Measurements from ENCODE around the gene ACTRT3. TPM values are rescaled to one million over a fixed set of nuclear protein-coding genes. Genes with fewer than 3 reads are reported as not detected.

The ACTRT3 gene
- total RNA-seq, 2 donors from 2014 or later, result 0.26 to 0.46 TPM

DNA sequence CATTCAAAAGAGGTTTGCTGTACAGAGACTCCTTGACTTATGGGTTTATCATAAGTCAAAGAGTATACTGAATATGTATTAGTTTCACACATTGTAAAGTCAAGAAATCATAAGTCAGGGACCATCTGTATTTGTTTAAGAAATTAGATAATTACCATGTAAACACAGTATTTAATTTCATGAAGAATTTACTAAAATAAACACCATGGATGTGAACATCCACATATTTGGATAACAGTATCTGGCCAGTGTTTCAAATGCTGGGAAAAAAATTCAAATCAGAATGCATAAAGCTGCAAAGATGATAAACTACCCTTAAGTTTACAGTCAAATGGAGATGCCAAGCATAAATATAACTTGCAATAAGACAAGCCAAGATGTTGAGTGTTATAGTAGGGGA, 20.9 kb upstream of the ACTRT3 start:
- peaks cover 0 to 21% of the 10 kb centered on the region in 2 donors for H3K36me3 Mint-ChIP-seq (ENCODE audit: insufficient read depth in 2 of 2)
- ATAC-seq (replicated peaks in 1 of 2) (no peak), DNase-seq (no peak)
- no peak overlapping the region for H3K4me3 Mint-ChIP-seq
- H3K27me3 Mint-ChIP-seq (ENCODE audit: low read depth), result no peaks in the 10 kb centered on the region
- peaks cover 28% of the 10 kb centered on the region for H3K4me1 Mint-ChIP-seq (ENCODE audit: low read depth)
- no peak overlapping the region for H3K27ac Mint-ChIP-seq
- no peaks in the 10 kb centered on the region for H3K9me3 Mint-ChIP-seq

DNA sequence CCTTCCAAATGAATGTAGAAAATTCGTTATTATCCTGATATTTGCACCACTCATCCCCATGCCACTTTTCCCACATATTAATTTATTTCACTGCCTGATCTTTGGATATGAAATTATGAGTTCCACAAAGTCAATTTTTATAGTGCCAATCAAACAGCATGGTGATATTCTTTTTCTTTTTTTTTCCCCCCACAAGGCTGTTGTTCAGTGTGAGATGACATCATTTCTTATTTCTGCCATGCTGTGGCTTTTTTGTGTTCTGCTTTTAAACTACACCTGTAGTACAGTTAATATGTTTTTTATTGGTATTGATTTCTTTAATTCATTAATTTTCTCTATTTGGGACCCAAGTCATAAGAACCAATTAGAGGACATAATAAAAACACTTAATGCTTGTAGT, 18.4 kb upstream of the ACTRT3 start:
- ATAC-seq (replicated peaks in 1 of 2), result no peak
- DNase-seq, result no peak
- peak overlapping the region; percentile 61 for H3K27ac Mint-ChIP-seq
- no peaks in the 10 kb centered on the region for H3K27me3 Mint-ChIP-seq (ENCODE audit: low read depth)
- peaks cover 28% of the 10 kb centered on the region for H3K4me1 Mint-ChIP-seq (ENCODE audit: low read depth)
- no peaks in the 10 kb centered on the region for H3K9me3 Mint-ChIP-seq
- H3K36me3 Mint-ChIP-seq (ENCODE audit: insufficient read depth in 2 of 2), result peaks cover 0 to 24% of the 10 kb centered on the region in 2 donors
- no peak overlapping the region for H3K4me3 Mint-ChIP-seq

DNA sequence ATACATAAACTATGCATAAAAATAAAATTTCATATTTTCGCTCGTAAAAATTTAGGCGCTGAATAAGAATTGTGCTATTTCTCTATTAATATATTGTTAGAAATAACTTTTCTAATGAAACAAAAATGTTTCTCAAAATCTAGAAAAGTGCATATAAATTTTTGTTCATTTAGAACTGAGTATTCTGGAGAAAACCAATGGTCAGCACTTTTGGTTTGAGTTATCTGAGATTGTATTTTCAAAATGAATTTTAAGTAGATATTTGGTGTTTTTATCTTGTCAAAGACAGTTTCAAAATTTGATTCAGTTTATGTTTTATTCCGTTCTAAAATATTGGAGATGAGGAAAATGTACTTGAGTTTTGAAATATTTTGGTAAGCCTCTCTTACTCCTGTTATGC, 17.8 kb upstream of the ACTRT3 start:
- peaks cover 0 to 28% of the 10 kb centered on the region in 2 donors for H3K36me3 Mint-ChIP-seq (ENCODE audit: insufficient read depth in 2 of 2)
- H3K4me1 Mint-ChIP-seq (ENCODE audit: low read depth), result peaks cover 28% of the 10 kb centered on the region
- H3K27ac Mint-ChIP-seq, result no peak overlapping the region
- no peaks in the 10 kb centered on the region for H3K27me3 Mint-ChIP-seq (ENCODE audit: low read depth)
- no peaks in the 10 kb centered on the region for H3K9me3 Mint-ChIP-seq
- DNase-seq, result no peak
- H3K4me3 Mint-ChIP-seq, result no peak overlapping the region
- no peak for ATAC-seq (replicated peaks in 1 of 2)

DNA sequence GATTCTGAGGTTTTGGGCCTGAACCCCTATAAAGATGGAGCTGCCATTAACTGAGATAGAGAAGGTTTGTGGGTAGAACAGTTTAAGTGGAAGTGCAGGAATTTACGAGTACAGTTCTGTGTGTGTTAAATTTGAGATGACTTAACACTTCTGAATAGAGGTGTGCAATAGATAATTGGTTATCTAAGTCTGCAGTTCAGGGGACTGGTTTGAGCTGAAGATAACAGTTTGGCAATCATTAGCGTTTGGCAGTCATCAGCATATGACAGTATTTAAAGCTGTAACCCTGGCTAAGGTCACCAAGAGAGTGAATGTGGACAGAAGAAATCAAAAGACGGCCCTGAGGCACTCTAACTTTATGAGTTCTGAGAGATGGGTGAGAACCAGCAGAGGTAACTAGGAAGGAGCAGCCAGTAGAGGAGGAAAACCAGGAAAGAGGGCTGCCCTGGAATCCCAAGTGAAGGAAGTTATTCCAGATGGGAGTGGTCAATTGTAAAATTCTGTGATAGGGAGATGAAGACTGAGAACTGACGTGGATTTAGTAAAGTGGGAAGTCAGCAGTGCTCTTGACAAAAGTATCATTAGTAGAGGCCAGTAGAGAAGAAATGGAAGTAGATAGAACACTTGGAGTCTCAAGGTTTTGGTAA, 12.0 kb upstream of the ACTRT3 start:
- Mint-ChIP-seq H3K4me3 (no peak overlapping the region), H3K4me1 (ENCODE audit: low read depth) (peaks cover 55% of the 10 kb centered on the region), H3K27ac (peak overlapping the region; percentile 85), H3K27me3 (ENCODE audit: low read depth) (no peaks in the 10 kb centered on the region), H3K9me3 (no peaks in the 10 kb centered on the region), H3K36me3 (ENCODE audit: insufficient read depth in 2 of 2) (peaks cover 19 to 50% of the 10 kb centered on the region in 2 donors)
- ATAC-seq (replicated peaks in 1 of 2) (no peak), DNase-seq (no peak)

DNA sequence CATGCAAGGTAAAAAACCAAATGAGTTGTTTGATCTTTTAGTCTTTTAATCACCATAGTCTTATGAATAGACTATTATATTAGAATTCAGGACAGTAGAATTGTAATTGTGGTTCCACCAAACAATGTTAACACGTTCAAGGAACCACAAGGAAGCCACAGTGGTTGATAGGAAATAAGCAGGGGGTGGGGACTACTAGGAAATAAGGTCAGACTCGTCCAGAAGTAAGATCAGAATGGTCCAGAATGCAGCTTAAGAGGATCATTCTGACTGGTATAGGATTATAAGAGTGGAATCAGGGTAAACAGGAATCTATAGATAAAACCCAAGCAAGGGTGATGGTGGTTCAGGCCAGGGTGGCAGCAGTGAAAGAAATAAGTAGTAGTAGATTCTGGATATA, 11.4 kb upstream of the ACTRT3 start:
- peaks cover 55% of the 10 kb centered on the region for H3K4me1 Mint-ChIP-seq (ENCODE audit: low read depth)
- peak overlapping the region; percentile 85 for H3K27ac Mint-ChIP-seq
- ATAC-seq (replicated peaks in 1 of 2) (peak in 1 of 2 donors; percentile 52), DNase-seq (no peak)
- peaks cover 19 to 48% of the 10 kb centered on the region in 2 donors for H3K36me3 Mint-ChIP-seq (ENCODE audit: insufficient read depth in 2 of 2)
- H3K4me3 Mint-ChIP-seq, result peak overlapping the region; percentile 20 to 39
- H3K27me3 Mint-ChIP-seq (ENCODE audit: low read depth), result no peaks in the 10 kb centered on the region
- H3K9me3 Mint-ChIP-seq, result no peaks in the 10 kb centered on the region

DNA sequence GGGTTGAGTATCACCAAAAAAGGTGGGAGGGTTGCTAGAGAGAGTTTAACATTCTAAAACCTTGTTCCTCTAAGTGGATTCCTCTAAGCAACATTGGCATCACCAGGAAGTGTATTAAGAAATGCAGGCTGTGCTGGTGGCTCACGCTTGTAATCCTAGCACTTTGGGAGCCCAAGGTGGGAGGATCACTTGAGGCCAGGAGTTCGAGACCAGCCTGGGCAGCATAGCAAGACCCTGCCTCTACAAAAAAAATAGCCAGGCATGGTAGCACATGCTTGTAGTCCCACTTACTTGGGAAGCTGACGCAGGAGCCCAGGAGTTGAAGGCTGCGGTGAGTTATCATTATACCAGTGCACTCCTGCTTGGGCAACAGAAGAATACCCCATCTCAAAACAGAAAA, 8.5 kb upstream of the ACTRT3 start:
- Mint-ChIP-seq H3K4me1 (ENCODE audit: low read depth) (peaks cover 72% of the 10 kb centered on the region), H3K9me3 (no peaks in the 10 kb centered on the region), H3K27me3 (ENCODE audit: low read depth) (no peaks in the 10 kb centered on the region), H3K36me3 (ENCODE audit: insufficient read depth in 2 of 2) (peaks cover 19 to 50% of the 10 kb centered on the region in 2 donors), H3K4me3 (no peak overlapping the region), H3K27ac (no peak overlapping the region)
- ATAC-seq (replicated peaks in 1 of 2) (no peak), DNase-seq (no peak)

DNA sequence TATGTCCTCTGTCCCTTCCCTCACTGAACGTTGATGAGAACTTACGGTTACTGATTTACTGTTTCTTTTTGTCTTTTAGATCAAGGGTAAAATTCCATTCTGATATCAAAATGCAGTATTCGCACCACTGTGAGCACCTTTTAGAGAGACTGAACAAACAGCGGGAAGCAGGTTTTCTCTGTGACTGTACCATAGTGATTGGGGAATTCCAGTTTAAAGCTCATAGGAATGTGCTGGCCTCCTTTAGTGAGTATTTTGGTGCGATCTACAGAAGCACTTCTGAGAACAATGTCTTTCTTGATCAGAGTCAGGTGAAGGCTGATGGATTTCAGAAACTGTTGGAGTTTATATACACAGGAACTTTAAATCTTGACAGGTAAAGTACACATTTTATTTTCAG, 4.8 kb upstream of the ACTRT3 start:
- H3K4me3 Mint-ChIP-seq, result peak overlapping the region; percentile 97 to 98
- peaks cover 54% of the 10 kb centered on the region for H3K4me1 Mint-ChIP-seq (ENCODE audit: low read depth)
- ATAC-seq (replicated peaks in 1 of 2), result no peak
- peak overlapping the region; percentile 100 for H3K27ac Mint-ChIP-seq
- no peak for DNase-seq
- no peaks in the 10 kb centered on the region for H3K9me3 Mint-ChIP-seq
- peaks cover 9 to 29% of the 10 kb centered on the region in 2 donors for H3K36me3 Mint-ChIP-seq (ENCODE audit: insufficient read depth in 2 of 2)
- no peaks in the 10 kb centered on the region for H3K27me3 Mint-ChIP-seq (ENCODE audit: low read depth)

DNA sequence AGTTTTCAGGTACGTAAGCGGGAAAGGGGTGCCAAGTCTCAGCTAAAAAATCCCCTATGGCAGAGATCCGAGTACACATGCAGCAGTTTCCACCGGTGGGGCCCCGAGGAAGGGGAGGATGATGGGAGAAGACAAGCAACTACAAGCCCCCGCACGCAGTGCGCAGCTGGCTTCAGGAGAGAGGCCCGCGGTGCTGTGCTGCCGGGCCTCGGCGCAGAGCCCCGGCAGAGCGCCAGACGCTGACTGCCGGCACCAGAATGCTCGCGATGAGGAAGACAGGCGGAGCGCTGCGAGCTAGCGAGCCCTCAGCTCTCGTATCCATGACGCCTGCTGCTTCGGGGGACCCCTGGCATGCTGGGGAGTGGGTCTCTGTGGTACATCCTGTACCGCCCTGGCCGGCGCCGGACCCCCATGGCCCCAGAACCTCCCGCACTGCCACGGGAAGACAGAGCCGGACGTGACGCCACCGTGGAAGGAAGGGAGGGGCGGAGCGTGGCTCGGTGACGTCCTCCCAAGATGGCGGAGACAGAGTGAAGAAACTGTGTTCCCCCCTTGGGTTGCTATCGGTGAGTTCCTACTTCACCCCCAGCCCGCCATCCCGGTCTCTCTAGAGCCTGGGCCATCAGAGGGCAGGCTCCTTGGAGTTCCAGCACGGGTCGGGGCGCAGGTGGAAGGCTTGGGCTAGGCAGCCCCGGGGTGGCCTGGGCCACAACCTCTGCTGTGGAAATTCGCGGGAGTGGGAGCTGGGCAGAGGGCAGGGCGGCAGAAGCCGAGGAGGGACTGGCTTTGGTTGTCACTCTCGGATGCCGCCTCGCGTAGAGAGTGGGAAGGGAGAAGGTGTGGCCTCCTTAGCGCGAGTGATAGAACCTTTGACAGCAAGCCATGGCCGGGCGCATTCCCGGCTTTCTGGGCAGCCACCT, 3.8 kb upstream of the ACTRT3 start, which contains the start of gene MYNN:
Gene MYNN (plus strand): TSS at position 500 of the 920 bp plus-strand sequence. CDS start 900 bp downstream, outside the sequence.
- peak; percentile 84 to 88 for ATAC-seq (replicated peaks in 1 of 2)
- H3K36me3 Mint-ChIP-seq (ENCODE audit: insufficient read depth in 2 of 2), result peaks cover 6 to 22% of the 10 kb centered on the region in 2 donors
- peaks cover 48% of the 10 kb centered on the region for H3K4me1 Mint-ChIP-seq (ENCODE audit: low read depth)
- no peaks in the 10 kb centered on the region for H3K27me3 Mint-ChIP-seq (ENCODE audit: low read depth)
- H3K27ac Mint-ChIP-seq, result peak within 1 kb of the TSS; percentile 100
- H3K9me3 Mint-ChIP-seq, result no peaks in the 10 kb centered on the region
- peak; percentile 92 to 93 for DNase-seq
- peak within 1 kb of the TSS; percentile 97 to 98 for H3K4me3 Mint-ChIP-seq

DNA sequence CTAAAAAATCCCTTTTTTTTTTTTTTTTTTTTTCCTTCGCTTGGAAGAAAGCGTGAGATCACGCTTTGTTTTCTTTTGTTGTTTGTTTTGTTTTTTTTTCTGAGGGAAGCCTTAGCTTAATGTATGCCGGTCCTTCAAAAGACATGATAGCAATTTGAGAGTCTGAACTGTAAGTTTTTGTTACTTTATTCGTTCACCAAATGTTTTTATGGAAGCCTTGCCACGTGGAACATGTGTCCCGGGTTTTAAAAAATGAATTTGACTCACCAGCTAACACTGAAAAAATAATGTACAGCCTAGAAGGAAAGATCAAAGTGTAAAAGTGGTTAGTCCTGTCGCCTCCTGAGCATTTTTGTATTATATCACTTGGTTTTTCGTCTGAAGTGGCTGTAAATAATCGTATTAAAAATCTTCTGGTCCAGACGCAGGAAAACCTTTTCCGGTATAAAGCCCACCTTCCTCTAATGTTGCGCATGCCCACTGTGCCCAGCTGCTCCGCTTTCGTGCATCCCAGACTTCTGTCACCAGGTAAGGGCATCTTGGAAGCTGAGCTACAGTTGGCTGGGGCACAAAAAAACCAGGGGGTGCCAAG, 3.0 kb upstream of the ACTRT3 start:
- peak overlapping the region; percentile 97 to 98 for H3K4me3 Mint-ChIP-seq
- H3K27ac Mint-ChIP-seq, result peak overlapping the region; percentile 100
- no peaks in the 10 kb centered on the region for H3K27me3 Mint-ChIP-seq (ENCODE audit: low read depth)
- peaks cover 6 to 19% of the 10 kb centered on the region in 2 donors for H3K36me3 Mint-ChIP-seq (ENCODE audit: insufficient read depth in 2 of 2)
- DNase-seq (no peak), ATAC-seq (replicated peaks in 1 of 2) (peak; percentile 33 to 37)
- H3K4me1 Mint-ChIP-seq (ENCODE audit: low read depth), result peaks cover 41% of the 10 kb centered on the region
- H3K9me3 Mint-ChIP-seq, result no peaks in the 10 kb centered on the region

DNA sequence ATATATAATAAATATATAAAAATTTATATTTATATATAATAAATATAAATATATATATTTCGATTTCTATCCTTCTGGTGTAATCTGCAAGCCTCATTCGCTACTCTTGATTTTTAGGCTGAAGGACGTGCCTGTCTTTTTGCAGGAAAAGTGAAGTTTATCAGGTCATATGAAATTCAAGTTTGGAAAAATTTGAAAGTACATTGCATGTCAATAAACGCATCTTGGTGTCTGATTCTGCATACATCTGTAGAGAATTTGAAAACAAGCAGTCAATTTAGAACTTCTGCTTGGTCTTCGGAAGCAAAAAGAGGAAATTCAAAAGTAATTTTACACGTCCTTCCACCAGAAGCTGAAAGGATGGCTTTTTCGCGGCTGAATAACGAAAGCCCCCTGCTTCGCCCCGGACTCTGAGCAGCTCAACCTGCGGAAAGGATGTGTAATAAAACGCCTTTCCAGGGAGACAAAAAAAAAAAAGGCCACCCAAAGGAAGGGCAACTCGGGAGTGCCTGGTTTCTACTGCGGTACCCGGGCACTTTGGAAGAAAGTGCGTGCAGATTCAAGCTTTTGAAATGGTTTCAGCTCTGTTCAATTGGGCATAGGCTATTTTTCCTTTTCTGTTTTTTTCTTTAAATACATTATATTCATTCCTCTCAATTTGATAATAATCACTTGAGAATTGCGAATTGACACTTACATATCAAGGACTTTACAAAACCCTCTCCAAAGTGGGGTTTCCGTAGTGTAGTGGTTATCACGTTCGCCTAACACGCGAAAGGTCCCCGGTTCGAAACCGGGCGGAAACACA, 2.3 kb upstream of the ACTRT3 start:
- no peaks in the 10 kb centered on the region for H3K27me3 Mint-ChIP-seq (ENCODE audit: low read depth)
- ATAC-seq (replicated peaks in 1 of 2), result peak; percentile 10 to 12
- peaks cover 3 to 13% of the 10 kb centered on the region in 2 donors for H3K36me3 Mint-ChIP-seq (ENCODE audit: insufficient read depth in 2 of 2)
- H3K4me3 Mint-ChIP-seq, result peak overlapping the region; percentile 97 to 98
- no peaks in the 10 kb centered on the region for H3K9me3 Mint-ChIP-seq
- H3K4me1 Mint-ChIP-seq (ENCODE audit: low read depth), result peaks cover 34% of the 10 kb centered on the region
- H3K27ac Mint-ChIP-seq, result peak overlapping the region; percentile 100
- peak; percentile 58 to 77 for DNase-seq

DNA sequence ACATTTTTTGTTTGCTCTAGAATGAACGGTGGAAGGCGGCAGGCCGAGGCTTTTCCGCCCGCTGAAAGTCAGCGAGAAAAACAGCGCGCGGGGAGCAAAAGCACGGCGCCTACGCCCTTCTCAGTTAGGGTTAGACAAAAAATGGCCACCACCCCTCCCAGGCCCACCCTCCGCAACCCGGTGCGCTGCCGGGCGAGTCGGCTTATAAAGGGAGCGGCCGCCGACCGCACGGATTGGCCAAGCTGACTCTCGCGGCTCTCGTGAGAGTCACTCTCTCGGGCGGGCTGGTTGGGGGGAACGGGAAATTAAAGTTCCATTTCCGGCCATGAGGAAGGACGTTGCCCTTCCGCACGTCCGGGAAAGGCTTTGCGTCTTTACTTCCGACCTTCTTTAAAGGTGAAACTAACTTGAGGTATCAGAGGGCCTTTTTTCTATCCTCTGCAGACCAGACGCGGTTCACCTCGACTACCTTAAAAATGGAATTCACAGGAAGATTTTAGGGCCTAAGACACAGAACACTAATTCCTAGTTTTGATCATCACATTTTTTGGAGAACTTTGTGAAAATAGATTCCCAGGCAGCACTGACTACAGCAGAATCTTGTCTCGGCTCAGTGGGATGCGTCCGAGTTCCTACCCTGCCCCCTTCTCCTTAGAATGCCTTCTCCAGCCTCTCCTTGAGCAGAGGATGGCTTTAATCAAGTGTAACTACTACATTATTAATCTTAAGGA, 4.3 kb downstream of the ACTRT3 start, which contains the start of gene TERC:
Gene TERC (minus strand): TSS at position 179 of the 731 bp plus-strand sequence.
- ATAC-seq (replicated peaks in 1 of 2) (peak; percentile 88 to 89), DNase-seq (peak; percentile 92 to 93)
- Mint-ChIP-seq H3K4me3 (peak within 1 kb of the TSS; percentile 92 to 97), H3K9me3 (peaks cover 0 to 2% of the 10 kb centered on the region in 2 donors), H3K36me3 (ENCODE audit: insufficient read depth in 2 of 2) (peaks cover 2 to 3% of the 10 kb centered on the region in 2 donors), H3K27me3 (ENCODE audit: low read depth) (no peaks in the 10 kb centered on the region), H3K4me1 (ENCODE audit: low read depth) (peaks cover 17% of the 10 kb centered on the region), H3K27ac (peak within 1 kb of the TSS; percentile 98)
